ENCODE data around the gene RIBC2. TPM values are rescaled to one million over a fixed set of nuclear protein-coding genes. Genes with fewer than 3 reads are reported as not detected.

Gene RIBC2
- total RNA-seq, 4 donors from 2014 or later: not detected

- H3K27ac ChIP-seq: no peak overlapping the region
- 61 to 62% methylated on average over 7 to 11 of the region's 11 CpGs for WGBS, 2 donors (ENCODE audit: low coverage in 1 of 2)
- no peak for DNase-seq
- in situ Hi-C loops (cut with MboI; ENCODE audit: low pct_ligation_motif_present in 1 of 4, low pct_unique_long_range_greater_than_20kb in 1 of 4, low sequenced_read_pairs in 3 of 4) (no loop called here), intact Hi-C loops (cut with DNase I; ENCODE audit: low total_unique reads) (no loop called here)
- no peak overlapping the region for H3K4me3 ChIP-seq
- no peaks in the 10 kb centered on the region for H3K36me3 ChIP-seq
- TF ChIP-seq CTCF (IDR thresholded peaks at IDR 0.05): no peak
- no peak for TF ChIP-seq POLR2A (IDR thresholded peaks at IDR 0.05)
- no peak for TF ChIP-seq EP300 (IDR thresholded peaks at IDR 0.05; ENCODE audit: low read depth)
- no peak for TF ChIP-seq POLR2AphosphoS5 (IDR thresholded peaks at IDR 0.05)
- H3K4me1 ChIP-seq: no peaks in the 10 kb centered on the region
- H3K27me3 ChIP-seq: no peaks in the 10 kb centered on the region
- no peaks in the 10 kb centered on the region for H3K9me3 ChIP-seq
These were observed 64.7 kb downstream of the RIBC2 start for GRCh38 chr22:45478108-45478771.

GRCh38 chr22:45480717-45481116 lies 67.2 kb downstream of the RIBC2 start:
- in situ Hi-C loops (cut with MboI; ENCODE audit: low pct_ligation_motif_present in 1 of 4, low pct_unique_long_range_greater_than_20kb in 1 of 4, low sequenced_read_pairs in 3 of 4) (no loop called here), intact Hi-C loops (cut with DNase I; ENCODE audit: low total_unique reads) (no loop called here)
- DNase-seq: no peak
- no peaks in the 10 kb centered on the region for H3K27me3 ChIP-seq
- no peak overlapping the region for H3K4me3 ChIP-seq
- H3K9me3 ChIP-seq: no peaks in the 10 kb centered on the region
- no peaks in the 10 kb centered on the region for H3K4me1 ChIP-seq
- H3K36me3 ChIP-seq: no peaks in the 10 kb centered on the region
- 66% methylated on average over 3 of the region's 3 CpGs; no CpG with 5 or more reads in 1 of the 2 donors for WGBS, 2 donors (ENCODE audit: low coverage in 1 of 2)
- H3K27ac ChIP-seq: no peak overlapping the region
- TF ChIP-seq POLR2A (IDR thresholded peaks at IDR 0.05) (no peak), EP300 (IDR thresholded peaks at IDR 0.05; ENCODE audit: low read depth) (no peak), CTCF (IDR thresholded peaks at IDR 0.05) (no peak), POLR2AphosphoS5 (IDR thresholded peaks at IDR 0.05) (no peak)

- WGBS, 2 donors (ENCODE audit: low coverage in 1 of 2): 79 to 81% methylated on average over 5 of the region's 5 CpGs
- H3K9me3 ChIP-seq: no peaks in the 10 kb centered on the region
- no peaks in the 10 kb centered on the region for H3K36me3 ChIP-seq
- TF ChIP-seq EP300 (IDR thresholded peaks at IDR 0.05; ENCODE audit: low read depth) (no peak), CTCF (IDR thresholded peaks at IDR 0.05) (no peak), POLR2A (IDR thresholded peaks at IDR 0.05) (no peak), POLR2AphosphoS5 (IDR thresholded peaks at IDR 0.05) (no peak)
- H3K27ac ChIP-seq: no peak overlapping the region
- no peak overlapping the region for H3K4me3 ChIP-seq
- H3K27me3 ChIP-seq: no peaks in the 10 kb centered on the region
- intact Hi-C loops (cut with DNase I; ENCODE audit: low total_unique reads): no loop called here
- H3K4me1 ChIP-seq: no peaks in the 10 kb centered on the region
- in situ Hi-C loops (cut with MboI; ENCODE audit: low pct_ligation_motif_present in 1 of 4, low pct_unique_long_range_greater_than_20kb in 1 of 4, low sequenced_read_pairs in 3 of 4): no loop called here
- no peak for DNase-seq
These were observed 68.2 kb downstream of the RIBC2 start for GRCh38 chr22:45481661-45482060.

Other genes with a start within 250 kb of the RIBC2 start
- gene NUP50, start 249.8 kb upstream of the RIBC2 start, total RNA-seq: 100 to 1,000 TPM in 1 of 4 donors, 10 to 100 TPM in 3; 47.0 to 152 (median 73.5) TPM
- gene KIAA0930, start 172.8 kb upstream of the RIBC2 start, total RNA-seq: 10 to 100 TPM; 18.0 to 51.2 (median 25.1) TPM
- gene UPK3A, start 128.7 kb upstream of the RIBC2 start, total RNA-seq: under 1 TPM in 1 of 4 donors, not detected in 3; 0.79 TPM
- gene FAM118A, start 103.8 kb upstream of the RIBC2 start, total RNA-seq: 100 to 1,000 TPM in 2 of 4 donors, 10 to 100 TPM in 2; 46.0 to 424 (median 210) TPM
- gene SMC1B, start 94 bp upstream of the RIBC2 start, total RNA-seq: not detected
- gene FBLN1, start 89.2 kb downstream of the RIBC2 start, total RNA-seq: 10 to 100 TPM; 48.6 to 92.1 (median 68.9) TPM